SK-N-SH (cell line): ENCODE results near the gene CASP6. TPM values are rescaled to one million over a fixed set of nuclear protein-coding genes. Genes with fewer than 3 reads are reported as not detected.

Experiments
- CTCF ChIA-PET: fragments of 300-600, 350-600 bp; formaldehyde crosslinking; extraction: SDS; loops from one replicate; lab custom pipeline; 2021; lab: Yijun Ruan, JAX
- POLR2A ChIA-PET: fragments of 350-600 bp; sonication (Branson Sonifier 250); formaldehyde crosslinking; extraction: SDS; loops from one replicate; lab custom pipeline; 2020; ENCODE audit warnings: antibody characterized with exemption, inconsistent platforms; lab: Yijun Ruan, JAX
- DNase-seq: peaks from one replicate; pipeline ENCODE4 v3.0.0; 2012
- H2AFZ ChIP-seq: fragments of 200-600 bp; sonication (generic); 2 replicates; pipeline ENCODE4 v1.8.1; 2016; ENCODE audit warnings: antibody characterized with exemption, mild to moderate bottlenecking, low read depth
- H3F3A ChIP-seq: fragments of 200-600 bp; sonication (generic); replicated peaks from 2 replicates; pipeline ENCODE3; 2016; ENCODE audit warnings: antibody characterized with exemption, mild to moderate bottlenecking; ENCODE audit not compliant: insufficient read depth
- H3K27ac ChIP-seq, 2 experiments: fragments of 200-500 bp in 1 of 2; fragments of 200-600 bp in 1 of 2; sonication (Bioruptor generic) in 1 of 2; sonication (generic), shearing (Covaris generic) in 1 of 2; 2 replicates each; pipeline versions ENCODE4 v1.5.1 to v1.6.1; 2014 to 2016; ENCODE audit warnings: low read depth in 2 of 2, inconsistent platforms in 1 of 2, low read length in 1 of 2, mild to moderate bottlenecking in 1 of 2, mixed read lengths in 1 of 2
- H3K27me3 ChIP-seq: fragments of 200-600 bp; sonication (generic), shearing (Covaris generic); 2 replicates; pipeline ENCODE4 v1.6.1; 2016; ENCODE audit warnings: mixed run types; ENCODE audit not compliant: insufficient read depth
- H3K36me3 ChIP-seq, 2 experiments: fragments of 200-500 bp in 1 of 2; fragments of 200-600 bp in 1 of 2; sonication (Bioruptor generic) in 1 of 2; sonication (generic) in 1 of 2; replicated peaks in 1 of 2; 2 replicates each; pipeline versions ENCODE3 to v1.5.1; 2014 to 2016; ENCODE audit warnings: low read length in 1 of 2, mild to moderate bottlenecking in 1 of 2; ENCODE audit not compliant: insufficient read depth in 2 of 2, control insufficient read depth in 1 of 2
- H3K4me1 ChIP-seq, 2 experiments: fragments of 200-500 bp in 1 of 2; fragments of 200-600 bp in 1 of 2; sonication (Bioruptor generic) in 1 of 2; sonication (generic), shearing (Covaris generic) in 1 of 2; 2 replicates each; pipeline versions ENCODE4 v1.5.1 to v1.6.1; 2014 to 2016; ENCODE audit warnings: low read depth in 1 of 2, low read length in 1 of 2, mixed run types in 1 of 2; ENCODE audit not compliant: insufficient read depth in 2 of 2, control insufficient read depth in 1 of 2
- H3K4me2 ChIP-seq: fragments of 200-600 bp; sonication (generic), shearing (Covaris generic); 2 replicates; pipeline ENCODE4 v1.6.1; 2017; ENCODE audit warnings: mixed run types
- H3K4me3 ChIP-seq, 2 experiments: fragments of 200-500 bp in 1 of 2; fragments of 200-600 bp in 1 of 2; sonication (Bioruptor generic) in 1 of 2; sonication (generic), shearing (Covaris generic) in 1 of 2; 2 replicates each; pipeline versions ENCODE4 v1.5.1 to v1.8.1; 2014 to 2016; ENCODE audit warnings: low read depth in 2 of 2, inconsistent platforms in 1 of 2, low read length in 1 of 2, mild to moderate bottlenecking in 1 of 2, mixed read lengths in 1 of 2, moderate library complexity in 1 of 2
- H3K79me2 ChIP-seq: fragments of 200-600 bp; sonication (generic); 2 replicates; pipeline ENCODE4 v1.8.1; 2017; ENCODE audit warnings: mild to moderate bottlenecking; ENCODE audit not compliant: insufficient read depth
- H3K9ac ChIP-seq: fragments of 200-600 bp; sonication (generic); 2 replicates; pipeline ENCODE4 v1.6.1; 2017; ENCODE audit warnings: mixed run types
- H3K9me2 ChIP-seq: fragments of 200-600 bp; sonication (generic); 2 replicates; pipeline ENCODE4 v1.6.1; 2017; ENCODE audit warnings: mixed run types
- H3K9me3 ChIP-seq: fragments of 200-600 bp; sonication (generic); 2 replicates; pipeline ENCODE4 v1.6.1; 2017; ENCODE audit warnings: mixed run types, mild to moderate bottlenecking, moderate library complexity
- H4K20me1 ChIP-seq: fragments of 200-600 bp; sonication (generic); 2 replicates; pipeline ENCODE4 v1.6.1; 2017; ENCODE audit warnings: mild to moderate bottlenecking, mixed run types; ENCODE audit not compliant: insufficient read depth
- ELF1 ChIP-seq: IDR thresholded peaks from 2 replicates; pipeline ENCODE4 v1.4.0; 2012
- EP300 ChIP-seq, 2 experiments: IDR thresholded peaks; 2 replicates each; pipeline versions ENCODE4 v1.4.0 to v1.6.1; 2012; ENCODE audit warnings: borderline replicate concordance in 1 of 2, low read depth in 1 of 2, low read length in 1 of 2
- EZH2phosphoT487 ChIP-seq: fragments of 200-600 bp; sonication (generic); IDR thresholded peaks from 2 replicates; pipeline ENCODE4 v1.6.1; 2017; ENCODE audit warnings: low read depth, mixed run types, mild to moderate bottlenecking, antibody characterized with exemption, moderate library complexity, borderline replicate concordance
- FOSL2 ChIP-seq: IDR thresholded peaks from 2 replicates; pipeline ENCODE4 v1.4.0; 2012; ENCODE audit warnings: low read depth, mild to moderate bottlenecking, moderate library complexity, borderline replicate concordance
- GABPA ChIP-seq: IDR thresholded peaks from 2 replicates; pipeline ENCODE4 v1.4.0; 2012; ENCODE audit warnings: low read depth, mild to moderate bottlenecking
- GATA2 ChIP-seq: sonication (generic); formaldehyde crosslinking; IDR thresholded peaks from 2 replicates; pipeline ENCODE4 v1.5.0; 2020; ENCODE audit warnings: mild to moderate bottlenecking, missing genetic modification reagents
- IRF3 ChIP-seq: fragments of 150-350 bp; IDR thresholded peaks from 2 replicates; pipeline ENCODE4 v1.6.1; 2016; ENCODE audit warnings: mild to moderate bottlenecking, low read depth, low read length
- JUND ChIP-seq: IDR thresholded peaks from 2 replicates; pipeline ENCODE4 v1.4.0; 2012
- MEF2A ChIP-seq: IDR thresholded peaks from 2 replicates; pipeline ENCODE4 v1.4.0; 2012; ENCODE audit warnings: low read depth, borderline replicate concordance
- POLR2AphosphoS5 ChIP-seq: IDR thresholded peaks from 2 replicates; pipeline ENCODE4 v1.6.1; 2012; ENCODE audit warnings: low read depth, low read length
- RFX5 ChIP-seq: IDR thresholded peaks from 2 replicates; pipeline ENCODE4 v1.6.1; 2012; ENCODE audit warnings: mild to moderate bottlenecking, improper control_type of control experiment, low read length
- TAF1 ChIP-seq: IDR thresholded peaks from 2 replicates; pipeline ENCODE4 v1.6.1; 2012; ENCODE audit warnings: low read depth, mild to moderate bottlenecking, low read length, moderate library complexity, borderline replicate concordance
- USF1 ChIP-seq: IDR thresholded peaks from 2 replicates; pipeline ENCODE4 v1.4.0; 2012; ENCODE audit warnings: low read depth, borderline replicate concordance
- USF2 ChIP-seq: fragments of 150-350 bp; IDR thresholded peaks from 2 replicates; pipeline ENCODE4 v1.6.1; 2017; ENCODE audit warnings: antibody characterized with exemption, low read length, low read depth, borderline replicate concordance
- YY1 ChIP-seq: IDR thresholded peaks from 2 replicates; pipeline ENCODE4 v1.4.0; 2012; ENCODE audit warnings: low read depth, mild to moderate bottlenecking
- ZBTB33 ChIP-seq: IDR thresholded peaks from 2 replicates; pipeline ENCODE4 v1.4.0; 2012; ENCODE audit warnings: low read depth, borderline replicate concordance
- WGBS: methylation state at CpG from one replicate; pipeline ENCODE4 v1.1.6; 2017; ENCODE audit warnings: low lambda C conversion rate; 5-methylcytosine and 5-hydroxymethylcytosine counted together
- polyA plus RNA-seq, 3 experiments: library from polyadenylated mRNA; depleted of rRNA; stranded (reverse); fragments of >200 nt; gene quantifications; 2 replicates each; pipeline ENCODE4 v1.2.3, GENCODE V29; 2012

CASP6 gene
- polyA plus RNA-seq, 1 of the 3 experiments (the other 2 are of a cell fraction), result 30.2 TPM

- Histone ChIP-seq H3K9me2 (no peaks in the 10 kb centered on the region), H3K27ac (no peak overlapping the region), H3K4me1 (no peaks in the 10 kb centered on the region), H4K20me1 (no peaks in the 10 kb centered on the region), H3K79me2 (no peaks in the 10 kb centered on the region), H3K4me2 (no peak overlapping the region), H3F3A (no peaks in the 10 kb centered on the region), H3K36me3 (no peaks in the 10 kb centered on the region), H2AFZ (no peak overlapping the region), H3K9me3 (no peaks in the 10 kb centered on the region), H3K27me3 (no peaks in the 10 kb centered on the region; the same call in 1 of the 2 replicates), H3K4me3 (no peak overlapping the region), H3K9ac (no peak overlapping the region)
- TF ChIP-seq RFX5 (no peak), ELF1 (no peak), MEF2A (no peak), POLR2AphosphoS5 (no peak), USF1 (no peak), ZBTB33 (no peak), USF2 (no peak), EP300 (IDR thresholded peaks at IDR 0.05; ENCODE audit: borderline replicate concordance in 1 of 2, low read depth in 1 of 2, low read length in 1 of 2) (no peak), TAF1 (no peak), YY1 (no peak), FOSL2 (no peak), GATA2 (CRISPR knock-in tag) (no peak), GABPA (no peak), JUND (no peak), IRF3 (no peak), EZH2phosphoT487 (no peak)
- 56% methylated on average over 10 of the region's 10 CpGs for WGBS
- ChIA-PET CTCF (no interaction called here), POLR2A (no interaction called here)
- DNase-seq, result no peak
These were observed 35.0 kb upstream of the CASP6 start for GRCh38 chr4:109738104-109738872.
